Fibroblast of skin of right biceps (primary cell): ENCODE measurements around the gene STARD3NL.
"Not testable (repeated sequence)": the region's sequence is repeated elsewhere in the genome, so short reads cannot be mapped to it uniquely, and the experiment has no call there.

ENCODE experiments used
- DNase-seq: peaks from one replicate; pipeline ENCODE4 v3.0.0-alpha.2; 2013

The STARD3NL gene

GRCh38 chr7:38223306-38223705 lies 45.3 kb downstream of the STARD3NL start:
- DNase-seq = no peak

DNA sequence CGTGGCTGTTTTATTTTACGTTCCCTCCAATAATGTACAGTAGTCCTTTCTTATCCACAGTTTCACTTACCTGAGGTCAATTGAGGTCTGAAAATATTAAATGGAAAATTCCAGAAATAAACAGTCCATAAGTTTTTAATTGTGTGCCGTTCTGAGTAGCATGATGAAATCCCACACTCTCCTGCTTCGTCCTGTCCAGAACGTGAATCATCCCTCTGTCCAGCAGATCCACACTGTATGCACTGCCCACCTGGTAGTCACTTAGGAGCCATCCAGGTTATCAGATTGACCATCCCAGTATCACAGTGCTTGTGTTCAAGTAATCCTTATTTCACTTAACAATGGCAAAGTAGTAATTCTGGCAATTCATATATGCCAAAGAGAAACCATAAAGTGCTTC lies 46.3 kb downstream of the STARD3NL start:
- no peak for DNase-seq

- peak; percentile 75 for DNase-seq
These were observed 51.3 kb downstream of the STARD3NL start for GRCh38 chr7:38229386-38229785.

DNA sequence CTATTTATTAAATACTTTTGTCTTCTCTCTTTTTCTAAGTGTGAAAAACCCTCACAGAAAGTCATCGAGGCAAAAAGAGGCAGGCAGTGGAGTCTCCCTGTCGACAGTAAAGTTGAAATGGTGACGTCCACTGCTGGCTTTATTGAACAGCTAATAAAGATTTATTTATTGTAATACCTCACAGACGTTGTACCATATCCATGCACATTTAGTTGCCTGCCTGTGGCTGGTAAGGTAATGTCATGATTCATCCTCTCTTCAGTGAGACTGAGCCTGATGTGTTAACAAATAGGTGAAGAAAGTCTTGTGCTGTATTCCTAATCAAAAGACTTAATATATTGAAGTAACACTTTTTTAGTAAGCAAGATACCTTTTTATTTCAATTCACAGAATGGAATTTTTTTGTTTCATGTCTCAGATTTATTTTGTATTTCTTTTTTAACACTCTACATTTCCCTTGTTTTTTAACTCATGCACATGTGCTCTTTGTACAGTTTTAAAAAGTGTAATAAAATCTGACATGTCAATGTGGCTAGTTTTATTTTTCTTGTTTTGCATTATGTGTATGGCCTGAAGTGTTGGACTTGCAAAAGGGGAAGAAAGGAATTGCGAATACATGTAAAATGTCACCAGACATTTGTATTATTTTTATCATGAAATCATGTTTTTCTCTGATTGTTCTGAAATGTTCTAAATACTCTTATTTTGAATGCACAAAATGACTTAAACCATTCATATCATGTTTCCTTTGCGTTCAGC lies 52.0 kb downstream of the STARD3NL start:
- peak; percentile 15 for DNase-seq

- DNase-seq = peak; percentile 27
These were observed 54.7 kb downstream of the STARD3NL start for GRCh38 chr7:38232502-38233366.

GRCh38 chr7:38234759-38235158 lies 56.7 kb downstream of the STARD3NL start:
- DNase-seq = not testable (repeated sequence)

- DNase-seq = no peak
These were observed 57.6 kb downstream of the STARD3NL start for GRCh38 chr7:38235606-38236005.

DNA sequence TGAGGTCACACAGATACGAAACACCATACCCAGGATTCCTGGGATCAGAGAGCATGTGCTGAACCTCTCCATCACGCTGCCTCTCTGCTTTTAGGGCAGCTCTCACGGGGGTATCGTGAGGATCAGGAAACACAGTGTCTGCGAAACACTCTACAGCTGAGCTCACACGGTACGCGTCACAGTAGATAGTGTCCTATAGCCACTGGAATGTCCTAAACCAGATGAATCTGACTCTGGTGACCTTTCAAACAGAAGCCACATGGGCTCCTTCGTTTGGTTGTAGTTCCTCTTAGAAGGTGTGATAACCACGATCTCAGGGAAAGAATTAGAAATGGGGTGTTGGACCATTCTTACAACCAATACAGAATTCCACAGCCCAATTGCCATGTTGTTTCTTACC lies 61.1 kb downstream of the STARD3NL start:
- not testable (repeated sequence) for DNase-seq

GRCh38 chr7:38241071-38241470 lies 63.0 kb downstream of the STARD3NL start:
- no peak for DNase-seq

- no peak for DNase-seq
These were observed 64.8 kb downstream of the STARD3NL start for GRCh38 chr7:38242814-38243213.

GRCh38 chr7:38243345-38243744 lies 65.3 kb downstream of the STARD3NL start:
- not testable (repeated sequence) for DNase-seq

DNA sequence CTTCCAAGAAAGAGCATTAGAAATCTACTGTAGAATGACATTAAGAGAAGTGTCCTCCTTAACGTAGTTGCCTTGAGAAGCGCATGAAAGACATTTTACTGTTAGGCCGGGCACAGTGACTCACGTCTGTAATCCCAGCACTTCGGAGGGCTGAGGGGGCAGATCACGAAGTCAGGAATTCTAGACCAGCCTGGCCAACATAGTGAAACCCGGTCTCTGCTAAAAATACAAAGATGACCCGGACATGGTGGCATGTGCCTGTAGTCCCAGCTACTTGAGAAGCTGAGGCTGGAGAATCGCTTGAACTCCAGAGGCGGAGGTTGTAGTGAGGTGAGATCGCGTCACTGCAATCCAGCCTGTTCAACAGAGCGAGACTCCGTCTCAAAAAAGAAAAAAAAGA lies 66.5 kb downstream of the STARD3NL start:
- DNase-seq = no peak

DNA sequence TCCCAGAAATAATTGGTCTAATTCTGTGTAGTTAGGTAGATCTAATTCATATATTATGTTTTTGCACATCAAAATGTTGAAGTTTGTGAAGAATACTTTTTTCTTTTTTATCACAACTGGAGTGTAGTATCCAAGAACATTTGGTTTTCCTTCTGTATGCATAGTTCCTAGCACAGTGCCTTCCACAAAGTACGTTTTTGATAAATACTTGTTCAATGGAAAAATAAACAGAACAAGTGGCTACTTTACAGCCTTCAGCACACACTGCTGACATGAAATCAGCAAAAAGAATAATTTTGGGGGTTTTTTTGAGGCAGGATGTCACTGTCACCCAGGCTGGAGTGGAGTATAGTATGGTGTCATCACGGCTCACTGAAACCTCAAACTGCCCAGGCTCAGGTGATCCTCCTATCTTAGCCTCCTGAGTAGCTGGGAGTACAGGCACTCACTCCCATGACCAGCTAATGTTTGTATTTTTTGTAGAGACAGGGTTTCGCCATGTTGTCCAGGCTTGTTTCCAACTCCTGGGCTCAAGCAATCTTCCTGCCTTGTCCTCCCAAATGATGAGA lies 67.4 kb downstream of the STARD3NL start:
- no peak for DNase-seq

GRCh38 chr7:38248069-38248567 lies 70.1 kb downstream of the STARD3NL start:
- no peak for DNase-seq

DNA sequence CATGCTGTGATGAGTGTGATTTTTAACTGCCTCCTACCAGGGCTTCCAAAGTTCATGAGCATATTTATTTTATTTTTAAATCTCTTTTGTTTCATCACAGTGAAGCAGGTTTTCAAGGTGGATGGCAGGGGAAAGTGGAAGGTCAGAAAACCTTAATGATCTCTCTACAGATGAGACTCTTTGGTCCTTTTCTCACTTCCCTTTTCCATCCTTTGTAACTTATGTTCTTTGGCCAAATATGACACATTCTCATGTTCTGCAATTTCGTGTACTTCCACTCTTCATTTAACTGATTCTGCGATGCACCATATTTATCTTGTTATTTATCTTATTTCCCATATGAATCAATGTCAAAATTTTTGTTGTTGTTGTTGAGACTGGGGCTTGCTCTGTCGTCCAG lies 71.8 kb downstream of the STARD3NL start:
- not testable (repeated sequence) for DNase-seq

DNA sequence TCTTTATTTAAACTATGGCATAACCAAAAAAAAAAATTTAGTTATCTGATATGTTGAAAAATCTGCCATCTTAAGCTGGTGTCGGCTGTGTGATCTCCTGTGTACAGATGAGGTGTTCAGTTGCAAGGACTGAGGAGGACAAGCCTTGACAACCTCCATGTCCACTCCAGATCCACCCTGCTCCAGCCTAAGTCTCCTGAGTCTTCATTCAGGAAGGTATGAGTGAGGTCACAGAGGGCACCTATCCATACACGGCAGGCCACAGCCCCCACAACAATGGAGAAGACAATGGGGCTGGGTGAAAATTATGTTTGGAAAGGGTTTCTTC lies 79.3 kb downstream of the STARD3NL start:
- DNase-seq = no peak

DNA sequence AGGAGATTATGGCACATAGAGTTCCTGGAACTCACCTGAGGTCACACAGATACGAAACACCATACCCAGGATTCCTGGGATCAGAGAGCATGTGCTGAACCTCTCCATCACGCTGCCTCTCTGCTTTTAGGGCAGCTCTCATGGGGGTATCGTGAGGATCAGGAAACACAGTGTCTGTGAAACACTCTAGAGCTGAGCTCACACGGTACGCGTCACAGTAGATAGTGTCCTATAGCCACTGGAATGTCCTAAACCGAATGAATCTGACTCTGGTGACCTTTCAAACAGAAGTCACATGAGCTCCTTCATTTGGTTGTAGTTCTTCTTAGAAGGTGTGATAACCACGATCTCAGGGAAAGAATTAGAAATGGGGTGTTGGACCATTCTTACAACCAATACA lies 81.1 kb downstream of the STARD3NL start:
- DNase-seq = not testable (repeated sequence)

DNA sequence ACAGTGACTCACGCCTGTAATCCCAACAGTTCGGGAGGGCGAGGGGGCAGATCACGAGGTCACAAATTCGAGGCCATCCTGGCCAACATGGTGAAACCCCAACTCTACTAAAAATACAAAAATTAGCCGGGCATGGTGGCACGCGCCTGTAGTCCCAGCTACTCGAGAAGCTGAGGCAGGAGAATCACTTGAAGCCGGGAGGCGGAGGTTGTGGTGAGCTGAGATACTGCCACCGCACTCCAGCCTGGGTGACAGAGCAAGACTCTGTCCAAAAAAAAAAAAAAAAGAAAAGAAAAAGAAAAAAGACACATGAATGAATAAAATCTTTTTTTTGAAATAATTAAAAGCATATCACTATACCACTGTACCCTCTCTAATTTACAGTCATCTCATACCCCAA lies 83.6 kb downstream of the STARD3NL start:
- not testable (repeated sequence) for DNase-seq

DNA sequence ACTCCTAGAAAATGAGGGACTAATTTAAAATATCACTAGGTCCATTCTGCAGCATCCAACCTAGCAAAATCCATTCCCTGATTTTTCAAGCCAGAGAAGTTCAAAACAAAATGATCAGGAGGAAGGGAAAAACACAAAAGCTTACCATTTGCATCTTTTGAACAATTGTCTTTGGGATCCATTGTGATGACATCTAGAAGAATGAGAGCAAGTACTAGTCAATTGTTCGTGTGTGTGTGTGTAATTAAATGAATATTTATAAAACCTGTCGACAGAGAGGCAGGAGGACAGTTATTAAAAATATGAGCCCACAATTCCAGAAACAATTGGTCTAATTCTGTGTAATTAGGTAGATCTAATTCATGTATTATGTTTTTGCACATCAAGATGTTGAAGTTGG lies 84.0 kb downstream of the STARD3NL start:
- DNase-seq = not testable (repeated sequence)

DNA sequence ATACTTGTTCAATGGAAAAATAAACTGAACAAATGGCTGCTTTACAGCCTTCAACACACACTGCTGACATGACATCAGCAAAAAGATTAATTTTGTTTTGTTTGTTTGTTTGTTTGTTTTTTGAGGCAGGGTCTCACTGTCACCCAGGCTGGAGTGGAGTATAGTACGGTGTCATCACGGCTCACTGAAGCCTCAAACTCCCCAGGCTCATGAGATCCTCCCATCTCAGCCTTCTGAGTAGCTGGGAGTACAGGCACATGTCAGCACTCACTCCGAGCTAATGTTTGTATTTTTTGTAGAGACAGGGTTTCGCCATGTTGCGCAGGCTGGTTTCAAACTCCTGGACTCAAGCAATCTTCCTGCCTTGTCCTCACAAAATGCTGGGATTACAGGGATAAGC lies 84.5 kb downstream of the STARD3NL start:
- DNase-seq = no peak

- DNase-seq = not testable (repeated sequence)
These were observed 85.2 kb downstream of the STARD3NL start for GRCh38 chr7:38263274-38263673.

DNA sequence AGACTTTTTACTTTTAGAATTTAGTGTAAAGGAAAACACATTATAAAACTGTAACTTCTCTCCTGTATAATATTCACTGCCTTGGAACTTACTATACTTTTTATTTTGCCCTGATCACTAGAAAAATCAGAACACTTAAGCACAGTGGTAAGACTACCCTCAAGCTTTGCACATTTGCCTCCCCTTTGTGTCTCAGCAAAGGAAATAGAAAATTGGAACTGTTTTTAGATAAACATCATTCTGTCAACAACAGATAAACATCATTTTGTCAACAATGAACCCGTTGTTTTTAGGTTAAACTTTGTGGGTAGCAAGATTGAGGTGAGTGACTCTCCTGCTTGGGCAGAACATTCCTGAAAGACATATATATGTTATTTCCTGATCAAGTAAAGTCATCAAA lies 86.6 kb downstream of the STARD3NL start:
- not testable (repeated sequence) for DNase-seq

- not testable (repeated sequence) for DNase-seq
These were observed 87.9 kb downstream of the STARD3NL start for GRCh38 chr7:38265958-38266357.
